ENCODE data around the gene ELP5.

ELP5 gene

GRCh38 chr17:7204828-7205461 lies 47.1 kb upstream of the ELP5 start:
- Histone ChIP-seq H2AFZ (ENCODE audit: low read length) (no peak overlapping the region), H4K20me1 (ENCODE audit: insufficient read depth, low read length, poor library complexity, severe bottlenecking) (peaks cover 2% of the 10 kb centered on the region), H3K4me2 (ENCODE audit: low read depth, low read length, poor library complexity, severe bottlenecking) (no peak overlapping the region), H3F3A (ENCODE audit: low read depth) (no peaks in the 10 kb centered on the region), H3K9me2 (replicated peaks; ENCODE audit: low read depth, low read length) (no peaks in the 10 kb centered on the region), H3K9me3 (ENCODE audit: insufficient read depth, low read depth, low read length) (no peaks in the 10 kb centered on the region), H3K27me3 (ENCODE audit: insufficient read depth, low read length, poor library complexity, severe bottlenecking) (no peaks in the 10 kb centered on the region), H3K79me2 (ENCODE audit: insufficient read depth, low read length) (no peaks in the 10 kb centered on the region), H3K4me3 (ENCODE audit: low read length, poor library complexity, severe bottlenecking) (no peak overlapping the region), H3K4me1 (ENCODE audit: insufficient read depth, low read length, poor library complexity, severe bottlenecking) (no peaks in the 10 kb centered on the region), H3K36me3 (ENCODE audit: insufficient read depth, low read length) (peaks cover 28% of the 10 kb centered on the region; the same call in 1 of the 2 replicates), H3K9ac (ENCODE audit: low read depth, low read length, poor library complexity, severe bottlenecking) (no peak overlapping the region)
- TF ChIP-seq CTCF (conservative IDR thresholded peaks at IDR 0.05; ENCODE audit: low read length) (no peak), EZH2phosphoT487 (IDR thresholded peaks at IDR 0.05; ENCODE audit: borderline replicate concordance) (no peak)

GRCh38 chr17:7205561-7205960 lies 46.5 kb upstream of the ELP5 start:
- H3K9me2 ChIP-seq (replicated peaks; ENCODE audit: low read depth, low read length) = no peaks in the 10 kb centered on the region
- no peaks in the 10 kb centered on the region for H3K79me2 ChIP-seq (ENCODE audit: insufficient read depth, low read length)
- no peaks in the 10 kb centered on the region for H3K27me3 ChIP-seq (ENCODE audit: insufficient read depth, low read length, poor library complexity, severe bottlenecking)
- no peak overlapping the region for H3K4me3 ChIP-seq (ENCODE audit: low read length, poor library complexity, severe bottlenecking)
- no peaks in the 10 kb centered on the region for H3K4me1 ChIP-seq (ENCODE audit: insufficient read depth, low read length, poor library complexity, severe bottlenecking)
- TF ChIP-seq EZH2phosphoT487 (IDR thresholded peaks at IDR 0.05; ENCODE audit: borderline replicate concordance) (no peak), CTCF (conservative IDR thresholded peaks at IDR 0.05; ENCODE audit: low read length) (no peak)
- peaks cover 2% of the 10 kb centered on the region for H4K20me1 ChIP-seq (ENCODE audit: insufficient read depth, low read length, poor library complexity, severe bottlenecking)
- H2AFZ ChIP-seq (ENCODE audit: low read length) = no peak overlapping the region
- peaks cover 28% of the 10 kb centered on the region; the same call in 1 of the 2 replicates for H3K36me3 ChIP-seq (ENCODE audit: insufficient read depth, low read length)
- H3F3A ChIP-seq (ENCODE audit: low read depth) = no peaks in the 10 kb centered on the region
- H3K4me2 ChIP-seq (ENCODE audit: low read depth, low read length, poor library complexity, severe bottlenecking) = no peak overlapping the region
- H3K9me3 ChIP-seq (ENCODE audit: insufficient read depth, low read depth, low read length) = no peaks in the 10 kb centered on the region
- no peak overlapping the region for H3K9ac ChIP-seq (ENCODE audit: low read depth, low read length, poor library complexity, severe bottlenecking)

- H3K9me2 ChIP-seq (replicated peaks; ENCODE audit: low read depth, low read length) = no peaks in the 10 kb centered on the region
- H3K4me2 ChIP-seq (ENCODE audit: low read depth, low read length, poor library complexity, severe bottlenecking) = no peak overlapping the region
- no peak overlapping the region for H2AFZ ChIP-seq (ENCODE audit: low read length)
- TF ChIP-seq EZH2phosphoT487 (IDR thresholded peaks at IDR 0.05; ENCODE audit: borderline replicate concordance) (no peak), CTCF (conservative IDR thresholded peaks at IDR 0.05; ENCODE audit: low read length) (no peak)
- H3K79me2 ChIP-seq (ENCODE audit: insufficient read depth, low read length) = peaks cover 6% of the 10 kb centered on the region
- H3F3A ChIP-seq (ENCODE audit: low read depth) = no peaks in the 10 kb centered on the region
- no peaks in the 10 kb centered on the region for H3K27me3 ChIP-seq (ENCODE audit: insufficient read depth, low read length, poor library complexity, severe bottlenecking)
- no peaks in the 10 kb centered on the region for H3K4me1 ChIP-seq (ENCODE audit: insufficient read depth, low read length, poor library complexity, severe bottlenecking)
- peaks cover 2% of the 10 kb centered on the region for H4K20me1 ChIP-seq (ENCODE audit: insufficient read depth, low read length, poor library complexity, severe bottlenecking)
- peaks cover 16% of the 10 kb centered on the region; the same call in 1 of the 2 replicates for H3K36me3 ChIP-seq (ENCODE audit: insufficient read depth, low read length)
- H3K9me3 ChIP-seq (ENCODE audit: insufficient read depth, low read depth, low read length) = no peaks in the 10 kb centered on the region
- no peak overlapping the region for H3K4me3 ChIP-seq (ENCODE audit: low read length, poor library complexity, severe bottlenecking)
- no peak overlapping the region for H3K9ac ChIP-seq (ENCODE audit: low read depth, low read length, poor library complexity, severe bottlenecking)
Measured at GRCh38 chr17:7207120-7208001, 44.7 kb upstream of the ELP5 start.

All from Loucy (cell line).